Type B pancreatic cell (in vitro differentiated cells): Measurements from ENCODE around the gene TPST1. TPM values are rescaled to one million over a fixed set of nuclear protein-coding genes. Genes with fewer than 3 reads are reported as not detected.
"Not testable (repeated sequence)": the region's sequence is repeated elsewhere in the genome, so short reads cannot be mapped to it uniquely, and the experiment has no call there.

Experiments
- DNase-seq: peaks from one replicate; pipeline ENCODE4 v3.0.0; 2021; ENCODE audit warnings: mixed read lengths; ENCODE audit not compliant: unreplicated experiment; ENCODE audit errors: extremely low spot score
- H3K27ac Mint-ChIP-seq: 2 replicates; pipeline ENCODE4 v1.8.0; 2021; ENCODE audit warnings: mild to moderate bottlenecking, mixed read lengths
- H3K27me3 Mint-ChIP-seq: 2 replicates; pipeline ENCODE4 v1.8.0; 2021; ENCODE audit warnings: mixed read lengths
- H3K36me3 Mint-ChIP-seq: 2 replicates; pipeline ENCODE4 v1.8.0; 2021; ENCODE audit warnings: mixed read lengths
- H3K4me1 Mint-ChIP-seq: one replicate; pipeline ENCODE4 v1.8.0; 2021; ENCODE audit warnings: mixed read lengths; ENCODE audit not compliant: unreplicated experiment
- H3K4me3 Mint-ChIP-seq: 2 replicates; pipeline ENCODE4 v1.8.0; 2021; ENCODE audit warnings: mild to moderate bottlenecking, mixed read lengths
- H3K9me3 Mint-ChIP-seq: 2 replicates; pipeline ENCODE4 v1.8.0; 2021; ENCODE audit warnings: mixed read lengths
- CTCF ChIP-seq: fragments of 200-600 bp; sonication (generic); conservative IDR thresholded peaks from 2 replicates; pipeline ENCODE4 v1.5.0; 2021; ENCODE audit warnings: antibody characterized with exemption, mild to moderate bottlenecking
- total RNA-seq: library from RNA; stranded (reverse); gene quantifications from 2 replicates; pipeline ENCODE4 v1.2.1, GENCODE V29; 2021; ENCODE audit warnings: low replicate concordance

The TPST1 gene
- total RNA-seq, 1 donor from 2014 or later: 26.9 TPM

DNA sequence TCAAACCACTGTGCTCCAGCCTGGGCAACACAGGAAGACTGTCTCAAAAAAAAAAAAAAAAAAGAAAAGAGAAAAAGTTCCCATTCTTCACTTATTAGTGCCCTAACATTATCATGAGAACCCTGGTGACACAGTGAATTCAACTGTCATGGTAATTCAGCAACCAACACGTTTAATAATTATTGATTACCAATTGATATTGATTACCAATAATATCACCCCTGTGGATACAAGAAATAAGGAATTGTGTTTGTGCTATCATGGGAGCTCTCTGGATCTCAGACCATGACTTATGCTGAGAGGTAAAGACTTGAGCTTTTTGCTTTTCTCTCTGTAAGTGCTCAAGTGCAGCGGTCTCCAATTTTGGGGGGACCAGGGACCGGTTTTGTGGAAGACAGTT, 195.3 kb downstream of the TPST1 start:
- no peaks in the 10 kb centered on the region for H3K4me1 Mint-ChIP-seq
- no peaks in the 10 kb centered on the region for H3K9me3 Mint-ChIP-seq
- DNase-seq: no peak
- H3K27me3 Mint-ChIP-seq: no peaks in the 10 kb centered on the region
- no peak for TF ChIP-seq CTCF
- peaks cover 11% of the 10 kb centered on the region for H3K36me3 Mint-ChIP-seq
- no peak overlapping the region for H3K27ac Mint-ChIP-seq
- H3K4me3 Mint-ChIP-seq: no peak overlapping the region

- H3K4me1 Mint-ChIP-seq, H3K4me3 Mint-ChIP-seq, H3K9me3 Mint-ChIP-seq, DNase-seq, H3K27me3 Mint-ChIP-seq, H3K27ac Mint-ChIP-seq: not testable (repeated sequence)
- H3K36me3 Mint-ChIP-seq: peaks cover 11% of the 10 kb centered on the region
Observed at GRCh38 chr7:66401126-66401525, 196.0 kb downstream of the TPST1 start.

DNA sequence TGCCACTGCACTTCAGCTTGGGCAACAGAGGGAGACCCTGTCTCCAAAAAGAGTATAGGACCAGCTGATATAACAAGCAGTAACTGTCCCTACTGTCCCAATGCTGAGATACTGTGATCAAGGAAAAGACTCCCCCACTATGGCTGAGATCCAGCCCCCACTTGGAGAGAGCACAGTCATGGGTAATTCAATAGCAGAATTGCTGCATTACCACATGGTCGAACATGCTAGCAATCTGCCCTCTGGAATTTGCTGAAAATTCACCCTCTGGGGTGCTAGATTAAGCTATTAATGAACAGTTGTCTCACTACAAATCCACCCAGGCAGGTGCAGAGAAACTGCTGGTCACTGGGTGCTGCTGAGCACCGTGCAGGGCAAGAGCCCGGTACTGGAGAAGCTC, 196.8 kb downstream of the TPST1 start:
- H3K4me3 Mint-ChIP-seq, H3K4me1 Mint-ChIP-seq, DNase-seq, H3K9me3 Mint-ChIP-seq, H3K27ac Mint-ChIP-seq, H3K27me3 Mint-ChIP-seq: not testable (repeated sequence)
- peaks cover 11% of the 10 kb centered on the region for H3K36me3 Mint-ChIP-seq

DNA sequence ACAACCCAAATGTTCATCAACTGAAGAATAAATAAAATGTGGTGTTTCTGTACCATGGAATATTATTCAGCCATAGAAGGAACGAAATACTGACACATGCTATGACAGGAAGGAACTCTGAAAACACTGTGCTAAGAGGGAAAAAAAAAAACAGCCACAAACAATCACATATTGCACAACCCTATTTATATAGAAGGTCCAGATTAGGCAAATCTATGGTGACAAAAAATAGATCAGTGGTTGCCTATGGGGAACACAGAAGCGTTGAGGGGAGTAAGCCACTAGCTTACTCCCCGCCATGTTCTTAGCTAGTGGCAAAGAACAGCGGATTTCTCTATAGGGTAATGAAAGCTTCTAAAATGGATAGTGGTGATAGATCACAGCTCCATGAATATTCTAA, 198.4 kb downstream of the TPST1 start:
- H3K27ac Mint-ChIP-seq: no peak overlapping the region
- no peak for DNase-seq
- H3K4me1 Mint-ChIP-seq: no peaks in the 10 kb centered on the region
- H3K4me3 Mint-ChIP-seq: no peak overlapping the region
- no peaks in the 10 kb centered on the region for H3K27me3 Mint-ChIP-seq
- TF ChIP-seq CTCF: no peak
- peaks cover 11% of the 10 kb centered on the region for H3K36me3 Mint-ChIP-seq
- no peaks in the 10 kb centered on the region for H3K9me3 Mint-ChIP-seq

DNA sequence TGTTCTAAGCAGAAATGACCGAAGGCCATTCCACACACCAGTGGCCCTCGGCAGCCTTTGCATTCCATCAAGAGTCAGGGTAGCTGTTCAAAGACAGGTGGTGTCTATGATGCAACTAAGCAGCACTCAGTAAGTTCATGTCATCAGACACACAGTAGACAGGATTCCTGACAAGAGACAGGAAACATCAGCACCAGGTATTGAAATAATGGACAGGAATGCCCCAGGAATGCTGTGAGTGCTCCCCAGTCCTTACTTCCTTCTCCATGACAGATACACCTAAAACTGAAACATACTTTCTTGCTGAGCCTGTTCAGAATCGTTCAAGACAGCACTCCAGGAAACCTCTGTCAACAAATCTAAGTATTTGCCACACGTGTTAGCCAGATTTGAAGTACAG, 204.4 kb downstream of the TPST1 start:
- Mint-ChIP-seq H3K27ac (peak overlapping the region; percentile 50), H3K27me3 (no peaks in the 10 kb centered on the region)

More for the DNA sequence above, 204.4 kb downstream of the TPST1 start:
- Mint-ChIP-seq H3K9me3 (no peaks in the 10 kb centered on the region), H3K4me3 (no peak overlapping the region), H3K4me1 (no peaks in the 10 kb centered on the region), H3K36me3 (no peaks in the 10 kb centered on the region)
- TF ChIP-seq CTCF: no peak
- DNase-seq: no peak

Other genes starting within 250 kb of the TPST1 start
- gene GUSB, start 223.1 kb upstream of the TPST1 start, total RNA-seq: 46.6 and 53.8 TPM in 2 replicates
- 35.1 and 35.5 TPM in 2 replicates for gene ASL, start 129.5 kb upstream of the TPST1 start, total RNA-seq
- gene CRCP, start 90.5 kb upstream of the TPST1 start, total RNA-seq: 28.6 and 29.0 TPM in 2 replicates